SU-DHL-6 (cell line): ENCODE measurements around the gene CRKL.
A peak's percentile ranks its signal among the peaks of the same experiment; 100 is the strongest.

Source experiments
- H2AFZ ChIP-seq: fragments of 200-600 bp; sonication (generic); 2 replicates; pipeline ENCODE4 v1.6.1; 2014; ENCODE audit warnings: low read depth, mild to moderate bottlenecking, moderate library complexity, mixed read lengths, antibody characterized with exemption, low read length; ENCODE audit not compliant: severe bottlenecking
- H3F3A ChIP-seq: fragments of 200-600 bp; shearing (Covaris generic); 2 replicates; pipeline ENCODE4 v1.6.0; 2016; ENCODE audit warnings: antibody characterized with exemption, mild to moderate bottlenecking; ENCODE audit not compliant: insufficient read depth
- H3K27ac ChIP-seq: fragments of 200-600 bp; sonication (generic); 2 replicates; pipeline ENCODE4 v1.5.1; 2016; ENCODE audit warnings: low read depth, mild to moderate bottlenecking, low read length, moderate library complexity, mixed read lengths
- H3K27me3 ChIP-seq: fragments of 200-600 bp; sonication (generic), shearing (Covaris generic); 2 replicates; pipeline ENCODE4 v1.6.0; 2014; ENCODE audit warnings: mild to moderate bottlenecking, low read length
- H3K36me3 ChIP-seq: fragments of 200-600 bp; sonication (generic); 2 replicates; pipeline ENCODE4 v1.6.1; 2014; ENCODE audit warnings: mild to moderate bottlenecking, low read length, mixed read lengths
- H3K4me2 ChIP-seq: fragments of 300-600, 200-600 bp; shearing (Covaris generic), sonication (generic); 2 replicates; pipeline ENCODE4 v1.6.0; 2014; ENCODE audit warnings: low read length, low read depth, mild to moderate bottlenecking; ENCODE audit not compliant: poor library complexity, severe bottlenecking
- H3K4me3 ChIP-seq: fragments of 200-600 bp; sonication (generic); 2 replicates; pipeline ENCODE4 v1.5.1; 2014; ENCODE audit warnings: antibody characterized with exemption, low read length, mild to moderate bottlenecking, mixed read lengths; ENCODE audit not compliant: insufficient read depth, poor library complexity, severe bottlenecking
- H3K79me2 ChIP-seq: fragments of 200-600 bp; sonication (generic); 2 replicates; pipeline ENCODE4 v1.6.1; 2014; ENCODE audit warnings: mild to moderate bottlenecking, low read length, moderate library complexity; ENCODE audit not compliant: insufficient read depth
- H3K9ac ChIP-seq: fragments of 200-600 bp; sonication (generic); 2 replicates; pipeline ENCODE4 v1.7.0; 2014; ENCODE audit warnings: mild to moderate bottlenecking, low read length
- H3K9me2 ChIP-seq: fragments of 200-600 bp; sonication (generic); replicated peaks from 2 replicates; pipeline ENCODE4 v1.6.1; 2014; ENCODE audit warnings: low read length; ENCODE audit not compliant: insufficient read depth
- H3K9me3 ChIP-seq: fragments of 200-600 bp; sonication (generic); 2 replicates; pipeline ENCODE4 v1.6.1; 2014; ENCODE audit warnings: low read length, mixed read lengths; ENCODE audit not compliant: insufficient read depth
- H4K20me1 ChIP-seq: fragments of 200-600 bp; sonication (generic); 2 replicates; pipeline ENCODE4 v1.6.1; 2014; ENCODE audit warnings: low read depth, mild to moderate bottlenecking, antibody characterized with exemption, low read length, moderate library complexity, mixed read lengths
- CTCF ChIP-seq: fragments of 200-600 bp; sonication (generic); IDR thresholded peaks from one replicate; pipeline ENCODE4 v1.5.1; 2017; ENCODE audit warnings: antibody characterized with exemption, mild to moderate bottlenecking, low read length, moderate library complexity; ENCODE audit not compliant: insufficient read depth, poor library complexity, severe bottlenecking
- EZH2phosphoT487 ChIP-seq: fragments of 200-600 bp; sonication (generic), shearing (Covaris generic); conservative IDR thresholded peaks from 2 replicates; pipeline ENCODE4 v1.6.1; 2018; ENCODE audit warnings: mild to moderate bottlenecking, antibody characterized with exemption, low read length, moderate library complexity, mixed read lengths

CRKL gene

GRCh38 chr22:20956258-20957101 lies 39.3 kb downstream of the CRKL start:
- H3K27ac ChIP-seq, result no peak overlapping the region
- H3K9me3 ChIP-seq, result no peaks in the 10 kb centered on the region
- no peak for TF ChIP-seq EZH2phosphoT487
- TF ChIP-seq CTCF, result no peak
- H3K9ac ChIP-seq, result no peak overlapping the region
- H3K4me2 ChIP-seq, result no peak overlapping the region
- no peaks in the 10 kb centered on the region for H3K36me3 ChIP-seq
- no peaks in the 10 kb centered on the region for H3F3A ChIP-seq
- no peaks in the 10 kb centered on the region for H3K79me2 ChIP-seq
- H2AFZ ChIP-seq, result no peak overlapping the region
- no peaks in the 10 kb centered on the region for H4K20me1 ChIP-seq
- H3K27me3 ChIP-seq, result no peaks in the 10 kb centered on the region
- H3K4me3 ChIP-seq, result no peak overlapping the region
- H3K9me2 ChIP-seq, result no peaks in the 10 kb centered on the region

GRCh38 chr22:20957102-20957682 lies 40.0 kb downstream of the CRKL start:
- no peak for TF ChIP-seq CTCF
- TF ChIP-seq EZH2phosphoT487, result no peak
- H3K9me2 ChIP-seq, result no peaks in the 10 kb centered on the region
- H4K20me1 ChIP-seq, result no peaks in the 10 kb centered on the region
- H3K27ac ChIP-seq, result no peak overlapping the region
- peak overlapping the region; percentile 10 for H3K4me2 ChIP-seq
- no peaks in the 10 kb centered on the region for H3K27me3 ChIP-seq
- H3F3A ChIP-seq, result no peaks in the 10 kb centered on the region
- no peaks in the 10 kb centered on the region for H3K79me2 ChIP-seq
- no peak overlapping the region for H3K9ac ChIP-seq
- H2AFZ ChIP-seq, result no peak overlapping the region
- no peaks in the 10 kb centered on the region for H3K9me3 ChIP-seq
- H3K36me3 ChIP-seq, result no peaks in the 10 kb centered on the region
- H3K4me3 ChIP-seq, result no peak overlapping the region

GRCh38 chr22:20957683-20958431 lies 40.6 kb downstream of the CRKL start:
- Histone ChIP-seq H3F3A (no peaks in the 10 kb centered on the region), H3K27me3 (no peaks in the 10 kb centered on the region), H2AFZ (no peak overlapping the region), H4K20me1 (no peaks in the 10 kb centered on the region), H3K9me2 (no peaks in the 10 kb centered on the region), H3K4me2 (peak overlapping the region; percentile 10), H3K9me3 (no peaks in the 10 kb centered on the region), H3K4me3 (no peak overlapping the region), H3K27ac (no peak overlapping the region), H3K36me3 (no peaks in the 10 kb centered on the region), H3K79me2 (no peaks in the 10 kb centered on the region), H3K9ac (no peak overlapping the region)
- no peak for TF ChIP-seq CTCF
- TF ChIP-seq EZH2phosphoT487, result no peak
